GM12878 (cell line): ENCODE data around the gene ALDH6A1. TPM values are rescaled to one million over a fixed set of nuclear protein-coding genes. Genes with fewer than 3 reads are reported as not detected.
A peak's percentile ranks its signal among the peaks of the same experiment; 100 is the strongest.

Experiments used
- ATAC-seq: fragments of 200-7000 bp; cut with Tn5 transposase; 3 replicates; pipeline ENCODE4 v1.9.1; 2020; ENCODE audit warnings: mild to moderate bottlenecking, moderate library complexity
- BruUV-seq: library from RNA; stranded (reverse); fragments of 400-500 nt; replicated peaks from 2 replicates; lab custom pipeline; 2021; lab: Mats Ljungman, UMichigan
- CTCF ChIA-PET: fragments of 300-600 bp; sonication (Branson Sonifier 250); formaldehyde crosslinking; extraction: SDS; loops from one replicate; lab custom pipeline; 2021; ENCODE audit warnings: inconsistent platforms; lab: Yijun Ruan, JAX
- POLR2A ChIA-PET: fragments of 350-600 bp; formaldehyde crosslinking; extraction: SDS; loops from one replicate; lab custom pipeline; 2021; ENCODE audit warnings: inconsistent platforms; lab: Charles Lee
- RAD21 ChIA-PET: fragments of 300-600 bp; sonication (Branson Sonifier 250); formaldehyde crosslinking; loops from one replicate; lab custom pipeline; 2023; ENCODE audit warnings: antibody characterized with exemption; ENCODE audit not compliant: unreplicated experiment; lab: Charles Lee
- SMC1A ChIA-PET: fragments of 300-600 bp; sonication (Branson Sonifier 250); formaldehyde crosslinking; loops from one replicate; lab custom pipeline; 2023; ENCODE audit not compliant: unreplicated experiment, uncharacterized antibody; lab: Charles Lee
- DNase-seq: peaks from one replicate; pipeline ENCODE4 v3.0.0-alpha.2; 2011; ENCODE audit warnings: low read depth, low spot score
- FAIRE-seq: peaks from 3 replicates; lab custom pipeline; 2011; peaks lifted over from hg19 to GRCh38; lab: Jason Lieb, UNC
- H2AFZ ChIP-seq: 2 replicates; pipeline ENCODE4 v1.6.0; 2011; ENCODE audit warnings: low read depth, low read length, control low read depth; ENCODE audit not compliant: control insufficient read depth
- H3K27ac ChIP-seq: 2 replicates; pipeline ENCODE4 v1.5.1; 2011; ENCODE audit warnings: control low read depth; ENCODE audit not compliant: control insufficient read depth, insufficient read depth
- H3K27me3 ChIP-seq, 2 experiments: replicated peaks in 1 of 2; 2 replicates each; pipeline versions ENCODE4 v1.6.0 to v1.6.1; 2011; ENCODE audit warnings: low read length in 1 of 2; ENCODE audit not compliant: control insufficient read depth in 2 of 2, insufficient read depth in 2 of 2
- H3K36me3 ChIP-seq, 2 experiments: 2 replicates each; pipeline ENCODE4 v1.5.1; 2011; ENCODE audit warnings: low read length in 1 of 2; ENCODE audit not compliant: control insufficient read depth in 2 of 2, insufficient read depth in 2 of 2
- H3K4me1 ChIP-seq: 2 replicates; pipeline ENCODE4 v1.6.1; 2011; ENCODE audit warnings: mild to moderate bottlenecking, low read length, moderate library complexity, mixed read lengths; ENCODE audit not compliant: control insufficient read depth, insufficient read depth
- H3K4me2 ChIP-seq: 2 replicates; pipeline ENCODE4 v1.6.0; 2011; ENCODE audit warnings: control low read depth; ENCODE audit not compliant: control insufficient read depth, insufficient read depth
- H3K4me3 ChIP-seq: fragments of 200-600 bp; sonication (generic); 2 replicates; pipeline ENCODE4 v1.5.1; 2016
- H3K79me2 ChIP-seq: 2 replicates; pipeline ENCODE4 v1.6.0; 2011; ENCODE audit warnings: low read length; ENCODE audit not compliant: control insufficient read depth, insufficient read depth
- H3K9ac ChIP-seq: 2 replicates; pipeline ENCODE4 v1.8.0; 2011; ENCODE audit warnings: low read length, control low read depth, mixed read lengths; ENCODE audit not compliant: control insufficient read depth, insufficient read depth
- H3K9me3 ChIP-seq: replicated peaks from 3 replicates; pipeline ENCODE4 v1.5.1; 2011; ENCODE audit warnings: mild to moderate bottlenecking, low read length; ENCODE audit not compliant: control insufficient read depth, insufficient read depth
- H4K20me1 ChIP-seq: 2 replicates; pipeline ENCODE4 v1.6.0; 2011; ENCODE audit not compliant: control insufficient read depth, insufficient read depth
- BMI1 ChIP-seq: fragments of 450-650 bp; IDR thresholded peaks from 2 replicates; pipeline ENCODE4 v1.6.1; 2016; ENCODE audit warnings: mild to moderate bottlenecking, moderate library complexity, borderline replicate concordance
- JUND ChIP-seq: IDR thresholded peaks from 2 replicates; pipeline ENCODE4 v1.6.1; 2012; ENCODE audit warnings: low read depth, mild to moderate bottlenecking, low read length, improper control_type of control experiment, moderate library complexity
- LARP7 ChIP-seq: fragments of 450-650 bp; IDR thresholded peaks from 2 replicates; pipeline ENCODE4 v1.6.1; 2017; ENCODE audit warnings: mild to moderate bottlenecking
- NR2C2 ChIP-seq: IDR thresholded peaks from 2 replicates; pipeline ENCODE4 v1.6.1; 2011; ENCODE audit warnings: borderline replicate concordance, low read depth; ENCODE audit not compliant: control insufficient read depth, insufficient read length
- RBBP5 ChIP-seq: fragments of 200-600 bp; sonication (generic); conservative IDR thresholded peaks from 2 replicates; pipeline ENCODE4 v1.6.1; 2016
- SIN3A ChIP-seq: IDR thresholded peaks from 2 replicates; pipeline ENCODE4 v1.6.1; 2012; ENCODE audit warnings: low read depth, low read length, improper control_type of control experiment
- TARDBP ChIP-seq: IDR thresholded peaks from 2 replicates; pipeline ENCODE4 v1.6.1; 2016; ENCODE audit warnings: borderline replicate concordance
- WGBS: methylation state at CpG from one replicate; pipeline ENCODE4 v1.1.6; 2016; ENCODE audit warnings: low lambda C conversion rate; ENCODE audit not compliant: insufficient replicate concordance, insufficient coverage; ENCODE audit errors: missing lambda C conversion rate; 5-methylcytosine and 5-hydroxymethylcytosine counted together
- in situ Hi-C: fragments of 300-500 bp; cut with MboI; formaldehyde crosslinking; loops from 9 replicates; pipeline ENCODE4 v1.14.3; 2018; ENCODE audit warnings: mixed read lengths
- intact Hi-C: fragments of 100-400 bp; cut with micrococcal nuclease; formaldehyde crosslinking; loops from one replicate; pipeline ENCODE4 v1.14.2; 2022; ENCODE audit not compliant: unreplicated experiment
- polyA plus RNA-seq, 11 experiments: library from polyadenylated mRNA; depleted of rRNA in 4 of 11; unstranded in 6 of 11; stranded (reverse) in 5 of 11; fragments of >200 nt; fragmentation: Nextera tagmentation in 4 of 11; fragmentation: Illumina TruSeq in 1 of 11; extraction: Ambion mirVana in 4 of 11; extraction: Trizol in 1 of 11; gene quantifications; 1 replicate in 1 of 11; 2 replicates in 10 of 11; pipeline versions ENCODE4 v1.2.1 to v1.2.3, GENCODE V29; 2011 to 2016; ENCODE audit warnings: inconsistent platforms in 2 of 11, missing spikeins in 2 of 11, low read depth in 1 of 11
- total RNA-seq, 4 experiments: library from RNA; depleted of rRNA in 3 of 4; stranded (reverse); fragments of >200 nt in 3 of 4; fragmentation: Illumina TruSeq in 1 of 4; extraction: Trizol in 1 of 4; gene quantifications; 2 replicates each; pipeline versions ENCODE4 v1.2.1 to v1.2.3, GENCODE V29; 2013 to 2021

ALDH6A1 gene
- total and polyA plus RNA-seq, 10 of the 15 experiments (the other 5 are each of a cell fraction or from before 2014, with no cell fraction given) = 6.3 to 23.4 (median 9.8) TPM

DNA sequence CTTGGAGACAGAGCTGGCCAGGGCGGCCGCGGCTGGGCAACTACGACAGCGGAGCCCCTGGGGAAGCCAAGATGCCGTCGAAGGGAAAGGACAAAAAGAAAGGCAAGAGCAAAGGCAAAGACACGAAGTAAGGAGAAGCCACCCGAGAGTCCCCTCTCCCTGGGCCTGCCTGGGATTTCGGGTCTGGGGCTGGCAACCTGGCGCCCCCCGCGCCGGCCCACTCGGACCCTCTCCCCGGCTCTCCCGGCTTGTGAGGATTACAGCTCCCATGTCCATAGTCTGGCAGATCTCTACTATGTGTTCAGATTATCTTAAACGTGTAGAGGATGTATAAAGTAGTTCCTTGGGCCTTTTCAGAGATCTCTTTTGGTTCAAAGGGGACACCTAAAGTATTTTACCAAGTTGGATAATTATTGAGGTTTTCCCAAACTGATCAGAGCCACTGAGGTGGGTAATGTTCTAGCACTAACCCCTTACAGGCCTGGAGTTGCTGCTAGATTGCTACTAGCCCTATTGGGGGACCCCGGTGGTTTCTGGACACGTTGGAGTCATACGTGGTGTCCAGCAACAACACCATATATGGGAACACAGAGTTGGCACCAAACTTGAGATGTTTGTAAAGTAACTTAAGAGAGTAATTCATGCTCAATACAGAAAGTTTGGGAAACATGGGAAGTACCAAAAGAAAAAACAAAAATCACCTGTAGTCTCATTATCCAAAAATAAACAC is 64.7 kb downstream of the ALDH6A1 start:
- no peak for DNase-seq
- Histone ChIP-seq H3K4me2 (peak overlapping the region; percentile 76), H4K20me1 (no peaks in the 10 kb centered on the region), H3K36me3 (no peaks in the 10 kb centered on the region), H3K79me2 (no peaks in the 10 kb centered on the region; the same call in 1 of the 2 replicates), H3K4me3 (peak overlapping the region; percentile 93), H2AFZ (peak overlapping the region; percentile 91), H3K27ac (peak overlapping the region; percentile 33; the same call in 1 of the 2 replicates), H3K4me1 (no peaks in the 10 kb centered on the region), H3K9me3 (no peaks in the 10 kb centered on the region), H3K27me3 (no peaks in the 10 kb centered on the region), H3K9ac (peak overlapping the region; percentile 52; the same call in 1 of the 2 replicates)
- CTCF ChIA-PET = interaction anchor here (0.6 to 1.3 kb wide), 3 partner anchors 17 to 290 kb away, joined by 3 to 6 read pairs (median 3); no protein-coding TSS in a partner anchor
- TF ChIP-seq JUND = no peak
- TF ChIP-seq LARP7 = peak; percentile 37; the same call in 1 of the 2 replicates
- no peak for TF ChIP-seq RBBP5
- 0 out of 2 replicates have a peak, but pooled peaks have one; percentile 94 for TF ChIP-seq SIN3A
- TF ChIP-seq NR2C2 = no peak
- TF ChIP-seq BMI1 = peak; percentile 71
- TF ChIP-seq TARDBP = no peak
- POLR2A ChIA-PET = interaction anchor here (0.8 to 0.9 kb wide), 2 partner anchors 221 to 323 kb away, joined by 3 read pairs; no protein-coding TSS in a partner anchor
- intact Hi-C loops (no loop called here), in situ Hi-C loops (no loop called here)
- BruUV-seq = no TSS peak
- no peak for ATAC-seq
- SMC1A ChIA-PET = no interaction called here
- whole genome bisulfite sequencing = 3% methylated on average over 21 of the region's 21 CpGs
- no peak for FAIRE-seq
- RAD21 ChIA-PET = interaction anchor here (0.8 kb wide), 1 partner anchor 66 kb away, joined by 3 read pairs; no protein-coding TSS in a partner anchor
